ENCODE data around the gene CACNA1C.

DNA sequence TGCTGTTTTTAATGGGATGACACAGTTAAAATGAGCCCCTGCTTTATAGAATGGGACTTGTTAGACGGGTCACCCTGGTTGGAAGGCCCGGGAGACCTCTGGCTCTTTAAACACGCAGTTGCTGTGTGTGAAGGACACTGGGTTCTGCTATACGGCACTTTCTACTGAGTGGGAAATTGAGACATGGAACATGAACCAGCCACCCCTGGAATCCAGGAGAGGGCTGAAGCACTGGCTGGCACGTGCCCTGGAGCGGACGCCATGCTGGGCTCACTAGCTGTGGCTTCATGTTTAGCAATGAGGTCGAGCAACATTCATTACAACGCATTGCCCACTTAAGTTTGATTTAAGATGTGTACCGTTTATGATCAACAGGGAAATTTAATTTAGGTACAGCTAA, 23.9 kb downstream of the CACNA1C start:
- TF ChIP-seq, protein P1, sequence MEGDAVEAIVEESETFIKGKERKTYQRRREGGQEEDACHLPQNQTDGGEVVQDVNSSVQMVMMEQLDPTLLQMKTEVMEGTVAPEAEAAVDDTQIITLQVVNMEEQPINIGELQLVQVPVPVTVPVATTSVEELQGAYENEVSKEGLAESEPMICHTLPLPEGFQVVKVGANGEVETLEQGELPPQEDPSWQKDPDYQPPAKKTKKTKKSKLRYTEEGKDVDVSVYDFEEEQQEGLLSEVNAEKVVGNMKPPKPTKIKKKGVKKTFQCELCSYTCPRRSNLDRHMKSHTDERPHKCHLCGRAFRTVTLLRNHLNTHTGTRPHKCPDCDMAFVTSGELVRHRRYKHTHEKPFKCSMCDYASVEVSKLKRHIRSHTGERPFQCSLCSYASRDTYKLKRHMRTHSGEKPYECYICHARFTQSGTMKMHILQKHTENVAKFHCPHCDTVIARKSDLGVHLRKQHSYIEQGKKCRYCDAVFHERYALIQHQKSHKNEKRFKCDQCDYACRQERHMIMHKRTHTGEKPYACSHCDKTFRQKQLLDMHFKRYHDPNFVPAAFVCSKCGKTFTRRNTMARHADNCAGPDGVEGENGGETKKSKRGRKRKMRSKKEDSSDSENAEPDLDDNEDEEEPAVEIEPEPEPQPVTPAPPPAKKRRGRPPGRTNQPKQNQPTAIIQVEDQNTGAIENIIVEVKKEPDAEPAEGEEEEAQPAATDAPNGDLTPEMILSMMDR (conservative IDR thresholded peaks at IDR 0.05 in 1 of 2, IDR thresholded peaks at IDR 0.05 in 1 of 2; ENCODE audit: low read depth in 1 of 2, low read length in 2 of 2): no peak
- TF ChIP-seq EZH2 (IDR thresholded peaks at IDR 0.05; ENCODE audit: low read length, missing control alignments): no peak
